H7 (cell line): ENCODE measurements around the gene NINJ2. TPM values are rescaled to one million over a fixed set of nuclear protein-coding genes. Genes with fewer than 3 reads are reported as not detected.

Source experiments
- DNase-seq: peaks from one replicate; pipeline ENCODE4 v3.0.0; 2012
- H3K27me3 ChIP-seq: 2 replicates; pipeline ENCODE4 v1.6.0; 2011; ENCODE audit warnings: mild to moderate bottlenecking, low read length; ENCODE audit not compliant: control insufficient read depth, insufficient read depth
- H3K36me3 ChIP-seq: replicated peaks from 2 replicates; pipeline ENCODE4 v1.5.1; 2011; ENCODE audit warnings: low read length; ENCODE audit not compliant: control insufficient read depth, insufficient read depth
- H3K4me3 ChIP-seq: 2 replicates; pipeline ENCODE4 v1.5.1; 2011; ENCODE audit warnings: low read depth, mild to moderate bottlenecking, control low read depth, low read length, moderate library complexity; ENCODE audit not compliant: insufficient read depth
- total RNA-seq: library from RNA; depleted of rRNA; stranded (reverse); fragments of >200 nt; shearing (Covaris generic); gene quantifications from 2 replicates; pipeline ENCODE4 v1.2.3, GENCODE V29; 2014

NINJ2 gene
- total RNA-seq, 1 experiment from 2014 or later = 2.6 TPM

GRCh38 chr12:533718-534117 lies 129.5 kb downstream of the NINJ2 start:
- Histone ChIP-seq H3K4me3 (no peak overlapping the region), H3K27me3 (no peaks in the 10 kb centered on the region), H3K36me3 (no peaks in the 10 kb centered on the region)
- DNase-seq = no peak

- no peaks in the 10 kb centered on the region for H3K36me3 ChIP-seq
These were observed 130.2 kb downstream of the NINJ2 start for GRCh38 chr12:532908-533565.

GRCh38 chr12:531951-532585 lies 131.2 kb downstream of the NINJ2 start:
- Histone ChIP-seq H3K27me3 (no peaks in the 10 kb centered on the region), H3K36me3 (no peaks in the 10 kb centered on the region)
- no peak for DNase-seq

More at GRCh38 chr12:532908-533565, 130.2 kb downstream of the NINJ2 start:
- no peak overlapping the region for H3K4me3 ChIP-seq
- H3K27me3 ChIP-seq = no peaks in the 10 kb centered on the region
- DNase-seq = no peak

GRCh38 chr12:530821-531220 lies 132.4 kb downstream of the NINJ2 start:
- DNase-seq = no peak
- H3K4me3 ChIP-seq = no peak overlapping the region

More at GRCh38 chr12:531951-532585, 131.2 kb downstream of the NINJ2 start:
- no peak overlapping the region for H3K4me3 ChIP-seq

GRCh38 chr12:530308-530707 lies 132.9 kb downstream of the NINJ2 start:
- DNase-seq = no peak
- no peak overlapping the region for H3K4me3 ChIP-seq
- no peaks in the 10 kb centered on the region for H3K36me3 ChIP-seq
- H3K27me3 ChIP-seq = no peaks in the 10 kb centered on the region

More at GRCh38 chr12:530821-531220, 132.4 kb downstream of the NINJ2 start:
- Histone ChIP-seq H3K36me3 (no peaks in the 10 kb centered on the region), H3K27me3 (no peaks in the 10 kb centered on the region)

- Histone ChIP-seq H3K27me3 (no peaks in the 10 kb centered on the region), H3K4me3 (no peak overlapping the region), H3K36me3 (no peaks in the 10 kb centered on the region)
- no peak for DNase-seq
These were observed 135.5 kb downstream of the NINJ2 start for GRCh38 chr12:527729-528128.

GRCh38 chr12:527241-527640 lies 136.0 kb downstream of the NINJ2 start:
- no peak overlapping the region for H3K4me3 ChIP-seq
- no peaks in the 10 kb centered on the region for H3K27me3 ChIP-seq
- no peak for DNase-seq
- no peaks in the 10 kb centered on the region for H3K36me3 ChIP-seq

GRCh38 chr12:526089-526488 lies 137.2 kb downstream of the NINJ2 start:
- no peaks in the 10 kb centered on the region for H3K36me3 ChIP-seq
- no peak overlapping the region for H3K4me3 ChIP-seq
- no peaks in the 10 kb centered on the region for H3K27me3 ChIP-seq
- no peak for DNase-seq

- no peak for DNase-seq
- no peaks in the 10 kb centered on the region for H3K36me3 ChIP-seq
- no peak overlapping the region for H3K4me3 ChIP-seq
- H3K27me3 ChIP-seq = no peaks in the 10 kb centered on the region
These were observed 138.9 kb downstream of the NINJ2 start for GRCh38 chr12:524167-524951.

GRCh38 chr12:522692-523378 lies 140.4 kb downstream of the NINJ2 start:
- no peaks in the 10 kb centered on the region for H3K27me3 ChIP-seq
- H3K36me3 ChIP-seq = no peaks in the 10 kb centered on the region
- DNase-seq = no peak
- H3K4me3 ChIP-seq = no peak overlapping the region

GRCh38 chr12:520119-520518 lies 143.1 kb downstream of the NINJ2 start:
- Histone ChIP-seq H3K4me3 (no peak overlapping the region), H3K27me3 (no peaks in the 10 kb centered on the region)
- no peak for DNase-seq

GRCh38 chr12:517538-517937 lies 145.7 kb downstream of the NINJ2 start:
- DNase-seq = no peak
- no peaks in the 10 kb centered on the region for H3K27me3 ChIP-seq
- no peak overlapping the region for H3K4me3 ChIP-seq
- H3K36me3 ChIP-seq = no peaks in the 10 kb centered on the region

More at GRCh38 chr12:520119-520518, 143.1 kb downstream of the NINJ2 start:
- no peaks in the 10 kb centered on the region for H3K36me3 ChIP-seq
